Measurements from ENCODE around the gene CTXND1.

DNA sequence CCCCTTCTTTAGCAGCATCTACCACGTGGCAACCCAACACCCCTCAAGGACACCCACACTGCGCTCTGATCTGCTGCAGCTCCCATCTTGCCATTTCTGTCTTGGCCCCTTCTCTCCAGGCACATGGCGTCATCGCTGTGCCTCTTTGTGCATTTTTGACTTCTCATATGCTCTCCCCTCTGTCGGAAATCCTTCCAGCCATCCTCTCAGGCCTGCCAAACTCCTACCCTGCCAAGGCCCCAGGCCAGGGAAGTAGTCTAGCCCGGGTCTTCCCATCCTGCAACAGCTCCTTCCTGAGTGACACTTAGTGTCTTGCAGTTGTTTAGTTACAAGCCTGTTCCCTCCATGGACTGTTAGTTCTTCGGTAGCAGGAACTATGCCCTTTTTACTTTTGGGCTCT lies 34.0 kb upstream of the CTXND1 start:
- TF ChIP-seq, protein P1, sequence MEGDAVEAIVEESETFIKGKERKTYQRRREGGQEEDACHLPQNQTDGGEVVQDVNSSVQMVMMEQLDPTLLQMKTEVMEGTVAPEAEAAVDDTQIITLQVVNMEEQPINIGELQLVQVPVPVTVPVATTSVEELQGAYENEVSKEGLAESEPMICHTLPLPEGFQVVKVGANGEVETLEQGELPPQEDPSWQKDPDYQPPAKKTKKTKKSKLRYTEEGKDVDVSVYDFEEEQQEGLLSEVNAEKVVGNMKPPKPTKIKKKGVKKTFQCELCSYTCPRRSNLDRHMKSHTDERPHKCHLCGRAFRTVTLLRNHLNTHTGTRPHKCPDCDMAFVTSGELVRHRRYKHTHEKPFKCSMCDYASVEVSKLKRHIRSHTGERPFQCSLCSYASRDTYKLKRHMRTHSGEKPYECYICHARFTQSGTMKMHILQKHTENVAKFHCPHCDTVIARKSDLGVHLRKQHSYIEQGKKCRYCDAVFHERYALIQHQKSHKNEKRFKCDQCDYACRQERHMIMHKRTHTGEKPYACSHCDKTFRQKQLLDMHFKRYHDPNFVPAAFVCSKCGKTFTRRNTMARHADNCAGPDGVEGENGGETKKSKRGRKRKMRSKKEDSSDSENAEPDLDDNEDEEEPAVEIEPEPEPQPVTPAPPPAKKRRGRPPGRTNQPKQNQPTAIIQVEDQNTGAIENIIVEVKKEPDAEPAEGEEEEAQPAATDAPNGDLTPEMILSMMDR (conservative IDR thresholded peaks at IDR 0.05; ENCODE audit: low read depth, low read length), result no peak
- no peak for TF ChIP-seq EZH2phosphoT487 (IDR thresholded peaks at IDR 0.05; ENCODE audit: borderline replicate concordance, low read length)
- TF ChIP-seq EZH2 (IDR thresholded peaks at IDR 0.05; ENCODE audit: low read length, unreplicated experiment), result no peak

Data from PC-3 (cell line).